GM12892 (cell line): Measurements from ENCODE around the gene PHF19.

ENCODE experiments used
- POLR2A ChIP-seq: IDR thresholded peaks from 2 replicates; pipeline ENCODE4 v1.6.1; 2011; ENCODE audit warnings: low read depth, low read length, control low read depth
- POLR2AphosphoS5 ChIP-seq: IDR thresholded peaks from 2 replicates; pipeline ENCODE4 v1.6.1; 2011; ENCODE audit warnings: low read depth, low read length, control low read depth
- TAF1 ChIP-seq: IDR thresholded peaks from 2 replicates; pipeline ENCODE4 v1.6.1; 2011; ENCODE audit warnings: low read depth, mild to moderate bottlenecking, control low read depth, low read length, borderline replicate concordance

GRCh38 chr9:120863833-120864232 lies 13.2 kb downstream of the PHF19 start:
- TF ChIP-seq POLR2A, result no peak
- TF ChIP-seq POLR2AphosphoS5, result no peak
- TF ChIP-seq TAF1, result no peak
